Parathyroid adenoma (tissue), 2 donors: ENCODE measurements around the gene MUC2.

ENCODE experiments used
- H2AFZ ChIP-seq: fragments of 300-600 bp; sonication (generic); one replicate; pipeline ENCODE4 v1.7.0; 2017; ENCODE audit warnings: antibody characterized with exemption, mild to moderate bottlenecking
- H3K27ac ChIP-seq: fragments of 300-600 bp; sonication (generic); one replicate; pipeline ENCODE4 v1.7.0; 2017
- H3K27me3 ChIP-seq: fragments of 300-600 bp; sonication (generic); one replicate; pipeline ENCODE4 v1.7.0; 2017; ENCODE audit warnings: low read length; ENCODE audit not compliant: control insufficient read depth, insufficient read depth
- H3K36me3 ChIP-seq: fragments of 300-600 bp; sonication (generic); one replicate; pipeline ENCODE4 v1.7.0; 2017; ENCODE audit warnings: low read length; ENCODE audit not compliant: control insufficient read depth, insufficient read depth
- H3K4me1 ChIP-seq: fragments of 300-600 bp; sonication (generic); one replicate; pipeline ENCODE4 v1.7.0; 2017; ENCODE audit warnings: control low read depth
- H3K4me2 ChIP-seq: fragments of 300-600 bp; sonication (generic); one replicate; pipeline ENCODE4 v1.7.0; 2017; ENCODE audit warnings: low read length
- H3K4me3 ChIP-seq: fragments of 300-600 bp; sonication (generic); one replicate; pipeline ENCODE4 v1.7.0; 2017; ENCODE audit warnings: low read depth, low read length
- H3K79me2 ChIP-seq: fragments of 300-600 bp; sonication (generic); one replicate; pipeline ENCODE4 v1.7.0; 2017; ENCODE audit warnings: control low read depth
- H3K9ac ChIP-seq: fragments of 300-600 bp; sonication (generic); one replicate; pipeline ENCODE4 v1.7.0; 2017; ENCODE audit warnings: mild to moderate bottlenecking
- H3K9me3 ChIP-seq: fragments of 300-600 bp; sonication (generic); one replicate; pipeline ENCODE4 v1.7.0; 2017; ENCODE audit warnings: low read length; ENCODE audit not compliant: control insufficient read depth
- CTCF ChIP-seq: fragments of 300-600 bp; sonication (generic); IDR thresholded peaks from one replicate; pipeline ENCODE4 v1.7.0; 2017; ENCODE audit warnings: antibody characterized with exemption, mild to moderate bottlenecking
- donor health status: primary hyperparathyroidism.

The MUC2 gene

GRCh38 chr11:1072821-1073231 lies 1.8 kb upstream of the MUC2 start:
- H3K36me3 ChIP-seq: no peaks in the 10 kb centered on the region
- no peak overlapping the region for H3K27ac ChIP-seq
- H3K79me2 ChIP-seq: no peaks in the 10 kb centered on the region
- H3K27me3 ChIP-seq: no peaks in the 10 kb centered on the region
- TF ChIP-seq CTCF: no peak
- H3K4me2 ChIP-seq: no peak overlapping the region
- no peak overlapping the region for H2AFZ ChIP-seq
- no peak overlapping the region for H3K9ac ChIP-seq
- no peaks in the 10 kb centered on the region for H3K4me1 ChIP-seq
- no peaks in the 10 kb centered on the region for H3K9me3 ChIP-seq
- no peak overlapping the region for H3K4me3 ChIP-seq

- H2AFZ ChIP-seq: no peak overlapping the region
- no peaks in the 10 kb centered on the region for H3K36me3 ChIP-seq
- H3K4me3 ChIP-seq: no peak overlapping the region
- H3K9ac ChIP-seq: no peak overlapping the region
- no peak overlapping the region for H3K4me2 ChIP-seq
- H3K4me1 ChIP-seq: no peaks in the 10 kb centered on the region
- no peaks in the 10 kb centered on the region for H3K27me3 ChIP-seq
- H3K79me2 ChIP-seq: no peaks in the 10 kb centered on the region
- no peak for TF ChIP-seq CTCF
- H3K27ac ChIP-seq: no peak overlapping the region
- no peaks in the 10 kb centered on the region for H3K9me3 ChIP-seq
These were observed 1.4 kb upstream of the MUC2 start for GRCh38 chr11:1073261-1073724.

GRCh38 chr11:1073851-1074243 lies 827 bp upstream of the MUC2 start:
- Histone ChIP-seq H3K9me3 (no peaks in the 10 kb centered on the region), H3K4me1 (no peaks in the 10 kb centered on the region), H3K9ac (no peak overlapping the region), H3K4me2 (no peak overlapping the region), H3K27ac (no peak overlapping the region), H3K79me2 (no peaks in the 10 kb centered on the region), H3K4me3 (no peak overlapping the region), H2AFZ (no peak overlapping the region), H3K36me3 (no peaks in the 10 kb centered on the region), H3K27me3 (no peaks in the 10 kb centered on the region)
- TF ChIP-seq CTCF: no peak

- Histone ChIP-seq H3K4me2 (no peak overlapping the region), H3K4me3 (no peak overlapping the region), H3K36me3 (no peaks in the 10 kb centered on the region), H3K9ac (no peak overlapping the region), H3K9me3 (no peaks in the 10 kb centered on the region), H2AFZ (no peak overlapping the region), H3K4me1 (no peaks in the 10 kb centered on the region), H3K27ac (no peak overlapping the region), H3K79me2 (no peaks in the 10 kb centered on the region), H3K27me3 (no peaks in the 10 kb centered on the region)
- TF ChIP-seq CTCF: no peak
These were observed 752 bp downstream of the MUC2 start for GRCh38 chr11:1075341-1075911.

GRCh38 chr11:1076061-1076665 lies 1.5 kb downstream of the MUC2 start:
- no peaks in the 10 kb centered on the region for H3K4me1 ChIP-seq
- H3K36me3 ChIP-seq: no peaks in the 10 kb centered on the region
- TF ChIP-seq CTCF: no peak
- H3K4me2 ChIP-seq: no peak overlapping the region
- H3K27ac ChIP-seq: no peak overlapping the region
- no peak overlapping the region for H3K4me3 ChIP-seq
- no peaks in the 10 kb centered on the region for H3K79me2 ChIP-seq
- H3K27me3 ChIP-seq: no peaks in the 10 kb centered on the region
- H3K9me3 ChIP-seq: no peaks in the 10 kb centered on the region
- no peak overlapping the region for H2AFZ ChIP-seq
- no peak overlapping the region for H3K9ac ChIP-seq
